Naive B cell (primary cell): ENCODE results near the gene HINT3. TPM values are rescaled to one million over a fixed set of nuclear protein-coding genes. Genes with fewer than 3 reads are reported as not detected.
"Not testable (repeated sequence)": the region's sequence is repeated elsewhere in the genome, so short reads cannot be mapped to it uniquely, and the experiment has no call there.

ENCODE experiments used
- ATAC-seq, 2 donors: fragments of 150-1000 bp; cut with Tn5 transposase; 2 replicates each; pipeline ENCODE4 v1.10.0; 2021; ENCODE audit warnings: low read depth in 2 of 2, mild to moderate bottlenecking in 2 of 2, moderate library complexity in 2 of 2
- DNase-seq: peaks from one replicate; pipeline ENCODE4 v3.0.0; 2022
- H3K27ac Mint-ChIP-seq, 6 donors: one replicate each; pipeline ENCODE4 v1.8.0; 2020 to 2022; ENCODE audit warnings: mild to moderate bottlenecking in 6 of 6, mixed read lengths in 6 of 6, moderate library complexity in 5 of 6, inconsistent platforms in 2 of 6
- H3K27me3 Mint-ChIP-seq, 3 donors: one replicate each; pipeline ENCODE4 v1.8.0; 2021 to 2022; ENCODE audit warnings: mixed read lengths in 3 of 3, mild to moderate bottlenecking in 1 of 3
- H3K36me3 Mint-ChIP-seq, 2 donors: one replicate each; pipeline ENCODE4 v1.8.0; 2020 to 2022; ENCODE audit warnings: mixed read lengths in 2 of 2, inconsistent platforms in 1 of 2, mild to moderate bottlenecking in 1 of 2
- H3K4me1 Mint-ChIP-seq, 3 donors: one replicate each; pipeline ENCODE4 v1.8.0; 2020 to 2022; ENCODE audit warnings: mixed read lengths in 3 of 3, inconsistent platforms in 1 of 3, mild to moderate bottlenecking in 1 of 3, moderate library complexity in 1 of 3
- H3K4me3 Mint-ChIP-seq, 8 donors: one replicate each; pipeline ENCODE4 v1.8.0; 2020 to 2022; ENCODE audit warnings: mild to moderate bottlenecking in 8 of 8, mixed read lengths in 8 of 8, moderate library complexity in 8 of 8, inconsistent platforms in 2 of 8
- H3K9me3 Mint-ChIP-seq, 7 donors: one replicate each; pipeline ENCODE4 v1.8.0; 2020 to 2022; ENCODE audit warnings: mixed read lengths in 7 of 7, mild to moderate bottlenecking in 5 of 7, inconsistent platforms in 2 of 7, moderate library complexity in 1 of 7
- polyA plus RNA-seq, 6 donors: library from polyadenylated mRNA; unstranded; fragments of 300-500 nt; fragmentation: Illumina TruSeq; gene quantifications; one replicate each; pipeline ENCODE4 v1.2.3, GENCODE V29; 2021; ENCODE audit warnings: low read depth in 6 of 6

Gene HINT3
- polyA plus RNA-seq, 6 donors from 2014 or later = 12.1 to 17.8 (median 15.3) TPM

DNA sequence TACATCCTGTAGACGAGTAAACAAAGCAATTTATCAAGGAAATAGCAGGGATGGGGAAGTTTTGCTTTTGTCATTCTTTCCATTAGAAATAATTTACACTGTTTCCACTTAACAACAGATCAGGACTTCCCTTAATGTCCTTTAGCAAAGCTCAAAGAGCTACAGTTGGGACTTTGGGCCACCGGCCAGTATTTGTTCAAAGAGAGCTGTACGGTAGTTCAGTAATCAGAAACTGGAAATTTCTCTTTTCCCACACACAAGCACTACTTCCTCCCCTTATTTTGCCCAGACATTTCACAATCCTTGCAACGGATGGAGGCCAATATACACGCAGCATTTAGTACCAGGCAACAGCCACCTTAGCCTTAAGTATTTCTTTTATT lies 12.1 kb upstream of the HINT3 start:
- Mint-ChIP-seq H3K4me3 (no peak overlapping the region), H3K9me3 (no peaks in the 10 kb centered on the region), H3K36me3 (no peaks in the 10 kb centered on the region), H3K27me3 (peaks cover 6 to 19% (median 18%) of the 10 kb centered on the region in 3 donors), H3K27ac (no peak overlapping the region), H3K4me1 (no peaks in the 10 kb centered on the region)
- ATAC-seq (no peak), DNase-seq (no peak)

DNA sequence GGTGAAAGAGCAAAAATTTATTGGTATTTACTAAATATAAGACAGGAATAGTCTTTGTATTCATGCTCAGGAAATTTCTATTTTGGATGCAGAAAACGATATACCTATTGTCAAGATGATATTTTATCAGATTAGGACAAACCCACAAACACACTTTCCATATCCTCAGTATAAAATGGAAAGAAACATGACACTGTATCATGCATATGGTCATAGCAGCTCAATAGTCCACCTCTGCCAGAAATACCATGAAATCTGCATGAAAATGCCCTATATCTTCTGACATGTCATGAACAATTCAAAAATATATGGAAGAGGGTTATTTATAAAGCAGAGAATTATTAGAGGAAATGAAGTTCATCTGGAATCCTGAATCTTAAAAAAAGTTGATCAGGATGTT lies 11.7 kb upstream of the HINT3 start:
- Mint-ChIP-seq H3K27ac (no peak overlapping the region), H3K9me3 (no peaks in the 10 kb centered on the region), H3K36me3 (no peaks in the 10 kb centered on the region), H3K4me1 (no peaks in the 10 kb centered on the region), H3K4me3 (no peak overlapping the region), H3K27me3 (peaks cover 6 to 17% (median 15%) of the 10 kb centered on the region in 3 donors)
- DNase-seq (no peak), ATAC-seq (no peak)

DNA sequence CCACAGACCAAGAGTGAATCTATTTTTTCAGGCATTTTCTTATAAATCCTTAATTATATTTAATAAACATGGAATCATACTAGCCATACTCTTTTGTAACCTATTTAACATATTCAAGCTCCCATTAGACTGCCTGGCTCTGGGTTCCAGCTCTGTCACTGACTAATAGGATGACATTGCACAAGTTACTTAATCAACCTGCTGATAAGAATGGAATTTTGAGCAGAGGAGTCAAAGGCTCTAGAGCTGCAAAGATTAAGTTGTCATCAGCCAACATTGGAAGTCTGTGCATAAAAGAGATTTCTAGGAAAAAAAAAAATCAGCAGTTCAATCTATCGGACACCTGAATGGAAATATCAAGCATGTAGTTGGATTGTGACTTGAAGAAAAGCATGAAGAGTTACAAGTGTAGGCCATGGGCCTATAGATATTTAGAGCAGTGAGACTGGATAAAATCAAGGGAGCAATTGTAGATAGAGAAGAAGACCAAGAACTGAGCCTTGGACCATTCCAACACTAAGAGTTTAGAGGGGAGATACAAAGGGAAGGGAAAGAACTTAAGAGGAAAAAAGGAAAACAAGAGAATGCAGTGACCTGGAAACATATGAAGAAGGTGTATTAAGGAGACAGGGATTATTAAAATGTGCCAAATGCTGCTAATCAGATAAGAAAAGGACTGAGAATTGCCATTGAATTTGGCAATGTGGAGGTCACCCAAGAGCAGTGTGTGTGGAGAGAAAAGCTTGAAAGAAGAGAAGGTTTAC lies 11.0 kb upstream of the HINT3 start:
- Mint-ChIP-seq H3K36me3 (no peaks in the 10 kb centered on the region), H3K27ac (no peak overlapping the region), H3K27me3 (peaks cover 6 to 18% (median 14%) of the 10 kb centered on the region in 3 donors), H3K4me1 (no peaks in the 10 kb centered on the region), H3K9me3 (no peaks in the 10 kb centered on the region), H3K4me3 (no peak overlapping the region)
- DNase-seq (no peak), ATAC-seq (no peak)

DNA sequence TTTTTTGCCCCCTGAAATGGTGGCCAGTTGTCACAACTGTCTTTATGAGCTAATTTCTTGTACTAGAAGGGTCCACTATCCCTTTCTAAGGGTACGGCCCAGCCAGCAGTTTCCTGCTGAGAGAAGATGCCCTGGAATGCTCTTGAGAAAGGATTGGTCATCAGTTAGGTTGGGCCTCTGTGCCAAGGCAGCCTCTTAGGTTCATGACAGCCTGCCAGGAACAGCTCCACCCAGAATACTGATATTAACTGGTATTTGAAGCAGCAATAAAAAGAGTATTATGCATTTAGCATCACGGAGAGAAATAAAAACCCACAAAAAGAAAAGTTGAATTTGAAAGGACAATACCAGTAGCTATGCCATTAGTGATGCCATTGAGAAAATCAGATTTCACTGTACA lies 9.0 kb upstream of the HINT3 start:
- H3K36me3 Mint-ChIP-seq = no peaks in the 10 kb centered on the region
- ATAC-seq = no peak
- no peak overlapping the region for H3K4me3 Mint-ChIP-seq
- DNase-seq = no peak
- peaks cover 9 to 20% (median 9%) of the 10 kb centered on the region in 3 donors for H3K27me3 Mint-ChIP-seq
- no peak overlapping the region for H3K27ac Mint-ChIP-seq
- H3K4me1 Mint-ChIP-seq = no peaks in the 10 kb centered on the region
- H3K9me3 Mint-ChIP-seq = no peaks in the 10 kb centered on the region

DNA sequence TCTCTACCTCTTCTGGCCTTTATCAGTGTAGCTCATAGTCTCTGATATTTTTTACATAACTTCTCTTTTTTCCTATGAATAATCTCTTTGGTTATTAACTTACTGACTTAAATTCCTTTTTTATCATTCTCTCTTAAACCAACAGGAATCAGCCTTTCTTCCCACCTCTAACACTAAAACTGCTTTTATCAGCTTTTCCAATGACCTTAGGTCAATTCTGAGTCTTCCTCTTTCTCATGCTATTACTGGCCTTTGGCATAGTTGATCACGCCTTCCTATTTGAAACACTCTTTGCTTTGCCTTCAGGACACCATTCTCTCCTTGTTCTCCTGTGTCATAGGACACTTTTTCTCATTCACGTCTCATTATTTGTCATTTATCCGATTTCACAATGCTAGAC lies 8.1 kb upstream of the HINT3 start:
- no peak for ATAC-seq
- Mint-ChIP-seq H3K27ac (no peak overlapping the region), H3K4me1 (no peaks in the 10 kb centered on the region), H3K4me3 (no peak overlapping the region), H3K36me3 (no peaks in the 10 kb centered on the region), H3K27me3 (peaks cover 10 to 17% (median 10%) of the 10 kb centered on the region in 3 donors), H3K9me3 (no peaks in the 10 kb centered on the region)
- DNase-seq = no peak

DNA sequence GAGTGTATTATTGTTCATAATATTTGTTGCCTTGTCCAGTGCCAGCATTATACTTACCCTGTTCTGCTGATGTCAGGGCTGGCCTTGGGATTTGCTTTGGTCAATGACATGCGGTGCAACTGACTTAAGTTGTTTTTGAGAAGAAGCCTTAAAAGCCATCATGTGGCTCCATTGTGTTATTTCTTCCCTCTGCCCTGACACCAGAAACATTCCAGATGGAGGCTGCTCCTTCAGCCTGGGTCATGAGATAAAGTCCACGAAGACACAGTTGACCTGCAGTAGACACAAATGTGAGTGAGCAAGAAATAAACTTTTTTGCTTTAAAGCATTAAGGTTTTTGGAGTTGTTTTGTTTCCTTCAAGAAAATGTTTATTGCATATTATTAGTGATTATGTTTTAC lies 7.5 kb upstream of the HINT3 start:
- Mint-ChIP-seq H3K4me3 (no peak overlapping the region), H3K4me1 (no peaks in the 10 kb centered on the region), H3K27ac (no peak overlapping the region), H3K27me3 (peaks cover 10 to 17% (median 10%) of the 10 kb centered on the region in 3 donors), H3K9me3 (no peaks in the 10 kb centered on the region), H3K36me3 (no peaks in the 10 kb centered on the region)
- ATAC-seq (no peak), DNase-seq (no peak)

DNA sequence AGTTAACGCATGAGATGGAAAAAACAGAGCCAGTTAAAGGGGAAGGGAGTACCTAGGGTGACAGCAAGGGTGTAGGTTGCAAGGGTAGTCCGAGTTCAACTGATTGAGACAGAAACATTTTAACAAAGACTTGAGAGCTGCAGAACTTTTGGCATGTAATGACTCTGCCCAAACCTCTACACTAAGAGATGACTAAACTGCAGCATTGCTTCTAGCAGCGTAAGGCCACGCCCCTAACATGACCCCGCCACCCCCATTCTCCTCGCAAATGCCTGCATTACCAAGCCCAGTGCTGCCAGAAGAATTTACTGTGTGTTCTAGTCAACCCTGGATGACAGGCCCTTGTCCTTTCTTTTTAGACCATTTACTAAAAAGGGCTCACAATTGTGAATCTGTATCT lies 6.3 kb upstream of the HINT3 start:
- Mint-ChIP-seq H3K4me3 (no peak overlapping the region), H3K9me3 (no peaks in the 10 kb centered on the region), H3K4me1 (no peaks in the 10 kb centered on the region), H3K36me3 (no peaks in the 10 kb centered on the region), H3K27me3 (peaks cover 10 to 17% (median 10%) of the 10 kb centered on the region in 3 donors), H3K27ac (no peak overlapping the region)
- DNase-seq = no peak
- no peak for ATAC-seq

DNA sequence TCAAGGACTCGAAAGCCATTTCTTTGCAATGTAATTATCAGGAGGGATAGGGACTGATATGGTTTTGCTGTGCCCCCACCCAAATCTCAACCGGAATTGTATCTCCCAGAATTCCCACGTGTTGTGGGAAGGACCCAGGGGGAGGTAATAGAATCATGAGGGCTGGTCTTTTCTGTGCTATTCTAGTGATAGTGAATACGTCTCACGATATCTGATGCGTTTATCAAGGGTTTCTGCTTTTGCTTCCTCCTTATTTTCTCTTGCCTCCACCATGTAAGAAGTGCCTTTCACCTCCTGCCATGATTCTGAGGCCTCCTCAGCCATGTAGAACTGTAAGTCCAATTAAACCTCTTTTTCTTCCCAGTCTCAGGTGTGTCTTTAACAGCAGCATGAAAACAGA lies 5.9 kb upstream of the HINT3 start:
- Mint-ChIP-seq H3K27ac (peak overlapping the region in 1 of 6 donors; percentile 61), H3K27me3 (peaks cover 10 to 15% (median 10%) of the 10 kb centered on the region in 3 donors)
- not testable (repeated sequence) for DNase-seq, H3K9me3 Mint-ChIP-seq, ATAC-seq, H3K4me3 Mint-ChIP-seq, H3K4me1 Mint-ChIP-seq, H3K36me3 Mint-ChIP-seq

DNA sequence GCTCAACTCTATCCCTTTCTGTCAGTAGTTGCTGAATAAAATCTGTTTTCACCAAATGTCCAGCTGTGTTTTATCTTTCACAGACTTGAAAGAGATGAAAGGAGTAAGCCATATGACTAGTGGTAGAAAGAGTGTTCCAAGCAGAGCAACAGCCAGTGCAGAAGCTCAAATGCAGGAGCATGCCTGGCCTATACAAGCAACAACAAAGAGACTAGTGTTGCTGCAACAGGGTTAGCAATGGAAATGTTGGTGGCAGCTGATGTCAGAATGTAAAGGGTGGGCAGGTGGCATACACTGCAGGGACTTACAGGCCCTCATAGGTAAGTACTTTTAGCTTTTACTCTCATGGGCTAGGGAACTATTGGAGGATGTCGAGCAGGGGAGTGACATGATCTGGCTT lies 5.2 kb upstream of the HINT3 start:
- peaks cover 0 to 3% (median 0%) of the 10 kb centered on the region in 3 donors for H3K4me1 Mint-ChIP-seq

DNA sequence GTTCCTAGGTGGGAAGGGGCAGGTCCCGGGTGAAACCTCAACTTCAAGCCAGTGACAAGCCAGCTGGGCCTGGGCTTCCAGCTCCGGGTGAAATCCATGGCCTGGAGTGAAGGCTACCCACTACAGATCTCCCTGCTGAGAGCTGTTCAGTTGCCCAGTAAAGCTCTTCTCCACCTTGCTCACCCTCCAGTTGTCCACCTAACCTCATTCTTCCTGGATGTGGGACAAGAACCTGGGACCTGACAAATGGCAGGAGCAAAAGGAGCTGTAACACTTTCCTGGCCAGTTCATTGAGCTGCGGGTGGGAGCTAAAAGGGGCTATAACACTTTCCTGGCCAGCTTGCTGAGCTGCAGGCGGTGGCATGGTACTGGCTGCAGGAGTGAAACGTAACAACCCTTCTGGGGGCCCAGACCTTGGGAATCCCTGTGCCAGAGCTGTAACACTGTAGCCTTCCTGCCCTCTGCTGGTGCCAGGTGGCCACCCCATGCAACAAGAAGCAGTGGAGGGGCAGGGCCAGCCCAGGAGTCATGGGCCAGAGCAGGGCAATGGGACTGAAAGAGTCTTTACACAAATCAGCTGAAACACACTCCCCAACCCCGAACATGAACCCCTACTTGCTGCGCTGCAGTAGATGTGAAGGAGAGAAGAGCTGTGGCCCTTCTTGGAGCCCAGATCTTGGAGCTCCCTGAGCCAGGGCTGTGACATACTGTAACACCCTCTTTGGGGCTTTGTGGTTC lies 3.6 kb upstream of the HINT3 start:
- ATAC-seq (no peak), DNase-seq (no peak)
- Mint-ChIP-seq H3K9me3 (no peaks in the 10 kb centered on the region), H3K36me3 (no peaks in the 10 kb centered on the region), H3K4me3 (no peak overlapping the region), H3K27ac (peak overlapping the region in 1 of 6 donors; percentile 53), H3K27me3 (peaks cover 9 to 10% (median 10%) of the 10 kb centered on the region in 3 donors), H3K4me1 (peaks cover 0 to 3% (median 0%) of the 10 kb centered on the region in 3 donors)

More for the DNA sequence above, 5.2 kb upstream of the HINT3 start:
- H3K27me3 Mint-ChIP-seq = peaks cover 9 to 10% (median 10%) of the 10 kb centered on the region in 3 donors
- no peak for DNase-seq
- no peak overlapping the region for H3K27ac Mint-ChIP-seq
- no peaks in the 10 kb centered on the region for H3K36me3 Mint-ChIP-seq
- no peaks in the 10 kb centered on the region for H3K9me3 Mint-ChIP-seq
- no peak for ATAC-seq
- H3K4me3 Mint-ChIP-seq = peak overlapping the region in 1 of 8 donors; percentile 22

DNA sequence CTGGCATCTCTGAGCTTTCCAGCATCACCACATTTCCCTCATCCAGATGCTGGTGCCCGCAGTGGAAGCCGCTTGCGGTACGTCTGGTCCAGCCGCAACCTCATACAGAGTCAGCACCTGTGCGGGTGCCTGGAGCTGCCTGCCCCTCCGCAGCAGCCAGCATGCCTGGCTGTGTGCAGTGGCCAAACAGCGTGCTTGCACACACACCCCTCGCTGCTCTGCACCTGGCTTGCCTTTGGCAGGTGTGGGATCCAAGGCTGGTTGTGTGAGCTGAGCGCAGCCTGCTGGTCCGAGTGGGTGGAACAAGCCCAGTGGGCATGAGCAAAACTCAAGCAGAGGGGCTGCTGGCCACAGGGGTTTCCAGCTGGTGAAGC lies 3.1 kb upstream of the HINT3 start:
- peaks cover 0 to 3% (median 0%) of the 10 kb centered on the region in 3 donors for H3K4me1 Mint-ChIP-seq
- H3K9me3 Mint-ChIP-seq = no peaks in the 10 kb centered on the region
- ATAC-seq (no peak), DNase-seq (no peak)
- H3K36me3 Mint-ChIP-seq = no peaks in the 10 kb centered on the region
- no peak overlapping the region for H3K27ac Mint-ChIP-seq
- H3K4me3 Mint-ChIP-seq = no peak overlapping the region
- H3K27me3 Mint-ChIP-seq = peaks cover 9 to 10% (median 10%) of the 10 kb centered on the region in 3 donors

DNA sequence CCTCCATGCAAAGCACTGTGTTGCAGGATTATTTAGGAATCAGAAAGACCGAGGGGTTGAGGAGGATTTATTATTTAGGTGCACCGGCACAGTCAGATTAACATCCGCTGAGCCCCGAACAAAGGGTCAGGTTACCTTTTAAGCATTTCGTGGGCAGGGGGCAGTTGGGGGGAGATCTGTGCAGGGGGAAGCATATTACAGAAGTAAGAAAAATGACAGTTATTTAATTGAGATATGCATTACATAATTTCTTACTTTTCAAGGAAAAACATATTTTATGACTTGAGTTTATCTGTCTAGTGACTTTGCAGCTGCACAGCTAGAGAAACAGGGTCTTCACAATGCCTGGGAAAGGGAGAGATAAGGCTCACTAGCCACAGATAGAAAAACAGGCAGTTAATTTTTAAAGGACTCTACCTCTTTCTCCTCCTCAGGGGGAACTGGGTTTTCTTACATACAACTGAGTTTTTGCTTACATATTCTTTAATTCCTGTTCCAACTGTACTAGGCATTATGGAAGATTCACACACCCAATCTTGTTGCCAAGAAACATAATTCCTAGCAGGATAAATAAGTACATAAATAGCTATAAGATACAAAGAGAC lies 1.7 kb upstream of the HINT3 start:
- Mint-ChIP-seq H3K9me3 (no peaks in the 10 kb centered on the region), H3K36me3 (no peaks in the 10 kb centered on the region), H3K27ac (peak overlapping the region in 3 of 6 donors; percentile 22 to 58 (median 52)), H3K4me1 (peaks cover 0 to 3% (median 0%) of the 10 kb centered on the region in 3 donors), H3K4me3 (peak overlapping the region in 2 of 8 donors; percentile 5 to 50), H3K27me3 (peaks cover 8 to 10% (median 9%) of the 10 kb centered on the region in 3 donors)
- no peak for ATAC-seq
- DNase-seq = no peak

DNA sequence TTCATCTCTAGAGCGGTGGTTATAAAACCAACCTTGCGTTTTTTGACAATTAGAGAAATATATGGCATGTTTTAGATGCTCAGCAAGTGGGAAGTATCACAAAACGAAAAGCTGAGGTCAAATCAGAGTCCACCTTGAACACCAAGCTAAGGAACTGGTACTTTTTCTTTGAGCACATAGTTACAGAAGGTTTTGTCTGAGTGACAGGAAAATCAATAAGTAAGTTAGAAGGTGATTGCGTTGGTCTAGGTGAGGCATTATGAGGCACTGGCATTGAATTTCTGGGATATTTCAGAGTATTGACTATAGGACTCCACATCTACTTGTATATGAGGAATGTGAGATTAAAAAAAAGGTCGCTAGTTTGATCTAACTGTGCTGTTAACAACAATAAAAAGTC lies 597 bp upstream of the HINT3 start:
- Mint-ChIP-seq H3K4me1 (peaks cover 0 to 7% (median 0%) of the 10 kb centered on the region in 3 donors), H3K27ac (peak overlapping the region in 1 of 6 donors; percentile 60), H3K36me3 (no peaks in the 10 kb centered on the region), H3K9me3 (no peaks in the 10 kb centered on the region), H3K27me3 (peaks cover 5 to 10% (median 9%) of the 10 kb centered on the region in 3 donors), H3K4me3 (peak overlapping the region in 2 of 8 donors; percentile 11 to 20)
- no peak for ATAC-seq
- DNase-seq = no peak

DNA sequence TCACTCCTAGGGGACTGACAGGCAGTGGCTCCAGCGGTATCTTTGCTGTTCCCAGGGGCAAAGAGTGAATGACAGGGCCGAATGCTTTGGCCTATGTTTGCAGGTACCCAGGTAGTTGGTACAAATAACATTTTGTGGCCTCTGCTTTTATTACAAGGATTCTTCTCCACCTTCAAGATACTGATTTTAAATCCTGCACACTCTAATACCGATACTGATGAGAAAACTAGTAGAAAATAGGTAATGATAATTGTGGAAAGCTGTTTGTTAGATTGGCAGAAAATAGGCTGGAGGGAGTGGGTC lies 772 bp downstream of the HINT3 start:
- ATAC-seq = no peak

More for the DNA sequence above, 772 bp downstream of the HINT3 start:
- H3K27ac Mint-ChIP-seq = no peak overlapping the region
- H3K9me3 Mint-ChIP-seq = no peaks in the 10 kb centered on the region
- no peak for DNase-seq
- H3K4me3 Mint-ChIP-seq = no peak overlapping the region
- H3K36me3 Mint-ChIP-seq = no peaks in the 10 kb centered on the region
- peaks cover 2 to 5% (median 4%) of the 10 kb centered on the region in 3 donors for H3K27me3 Mint-ChIP-seq
- H3K4me1 Mint-ChIP-seq = peaks cover 0 to 13% (median 0%) of the 10 kb centered on the region in 3 donors
